Activated naive CD8-positive, alpha-beta T cell treated with anti-CD3 and anti-CD28 coated beads for 36 hours (primary cell): ENCODE measurements around the gene LENG1. TPM values are rescaled to one million over a fixed set of nuclear protein-coding genes. Genes with fewer than 3 reads are reported as not detected.
"Not testable (repeated sequence)": the region's sequence is repeated elsewhere in the genome, so short reads cannot be mapped to it uniquely, and the experiment has no call there.

ENCODE experiments used
- DNase-seq: peaks from one replicate; pipeline ENCODE4 v3.0.0; 2021
- H3K27ac Mint-ChIP-seq: one replicate; pipeline ENCODE4 v1.8.0; 2022; ENCODE audit warnings: mild to moderate bottlenecking, moderate library complexity, mixed read lengths
- H3K27me3 Mint-ChIP-seq: one replicate; pipeline ENCODE4 v1.8.0; 2022; ENCODE audit warnings: mild to moderate bottlenecking, mixed read lengths
- H3K36me3 Mint-ChIP-seq: one replicate; pipeline ENCODE4 v1.8.0; 2021; ENCODE audit warnings: mild to moderate bottlenecking, mixed read lengths
- H3K4me1 Mint-ChIP-seq: one replicate; pipeline ENCODE4 v1.8.0; 2021; ENCODE audit warnings: mixed read lengths
- H3K4me3 Mint-ChIP-seq: one replicate; pipeline ENCODE4 v1.8.0; 2022; ENCODE audit warnings: mild to moderate bottlenecking, moderate library complexity, mixed read lengths
- H3K9me3 Mint-ChIP-seq: one replicate; pipeline ENCODE4 v1.8.0; 2022; ENCODE audit warnings: mixed read lengths
- total RNA-seq, 2 experiments: library from RNA; stranded (reverse); gene quantifications; one replicate each; pipeline ENCODE4 v1.2.3, GENCODE V29; 2021

The LENG1 gene
- total RNA-seq = 1 to 10 TPM; 3.2 to 4.1 TPM

DNA sequence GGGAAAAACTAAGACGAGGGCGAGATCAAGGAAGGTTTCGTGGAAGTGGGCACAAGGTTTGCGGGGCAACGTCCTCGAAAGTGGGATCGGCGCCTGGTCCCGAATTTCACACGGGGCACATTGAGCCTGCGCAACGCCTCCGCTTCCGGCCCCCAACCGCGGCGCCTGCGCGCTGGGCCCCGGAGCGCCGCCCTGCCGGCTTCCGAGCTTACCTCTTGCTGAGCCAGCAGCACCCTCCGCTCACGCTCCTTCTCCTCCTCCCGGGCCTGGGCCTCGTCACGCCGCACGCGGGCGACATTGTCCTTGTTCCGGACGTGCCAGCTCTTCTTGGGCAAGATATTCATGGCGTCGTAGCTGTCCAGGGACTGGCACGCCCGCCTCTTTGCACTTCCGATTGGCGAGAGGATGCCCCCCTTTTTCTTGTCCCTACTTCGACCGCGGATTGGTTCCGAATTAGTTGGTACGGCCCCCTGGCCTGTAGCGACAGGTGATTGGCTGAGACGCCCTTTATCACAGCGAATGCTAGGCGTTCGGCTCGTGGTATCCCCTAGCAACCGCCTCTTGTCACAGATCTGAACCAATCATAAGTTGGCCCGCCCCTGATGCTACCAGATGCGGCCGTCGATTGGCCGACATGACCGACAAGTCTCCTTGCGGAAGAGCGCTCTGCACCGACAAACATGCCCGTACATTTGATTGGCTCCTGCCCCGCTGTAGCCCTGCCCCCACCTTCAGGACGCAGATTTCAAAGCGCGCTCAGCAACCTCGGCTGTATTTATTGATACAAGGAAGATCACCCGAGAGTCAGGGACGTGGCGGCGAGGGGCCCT is at the start of gene LENG1:
LENG1 (minus strand) TSS at position 370 of the 830 bp plus-strand sequence; CDS start at position 344, 26 bp downstream.
- H3K9me3 Mint-ChIP-seq = no peaks in the 10 kb centered on the region
- H3K27ac Mint-ChIP-seq = peak within 1 kb of the TSS; percentile 98
- H3K4me3 Mint-ChIP-seq = peak within 1 kb of the TSS; percentile 98
- peaks cover 40% of the 10 kb centered on the region for H3K4me1 Mint-ChIP-seq
- H3K27me3 Mint-ChIP-seq = peaks cover 17% of the 10 kb centered on the region
- H3K36me3 Mint-ChIP-seq = peaks cover 13% of the 10 kb centered on the region
- peak; percentile 97 for DNase-seq

DNA sequence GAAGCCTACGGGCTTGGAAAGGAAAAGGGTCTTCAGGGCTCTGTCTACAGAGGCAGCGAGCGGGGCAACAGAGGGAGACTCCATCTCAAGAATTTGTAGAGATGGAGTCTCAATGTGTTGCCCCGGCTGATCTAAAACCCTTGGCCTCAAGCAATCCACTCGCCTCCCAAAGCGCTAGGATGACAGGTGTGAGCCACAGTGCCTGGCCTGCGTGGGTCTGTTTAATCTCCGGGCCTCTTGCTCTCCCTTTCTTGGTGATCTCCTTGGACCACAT is 49.2 kb upstream of the LENG1 start:
- Mint-ChIP-seq H3K9me3 (peaks cover 3% of the 10 kb centered on the region), H3K4me1 (peaks cover 71% of the 10 kb centered on the region), H3K4me3 (peak overlapping the region; percentile 41), H3K27ac (peak overlapping the region; percentile 88), H3K36me3 (peaks cover 73% of the 10 kb centered on the region), H3K27me3 (peaks cover 4% of the 10 kb centered on the region)
- peak; percentile 29 for DNase-seq

GRCh38 chr19:54207983-54208783 is 48.7 kb upstream of the LENG1 start:
- Mint-ChIP-seq H3K4me3 (peak overlapping the region; percentile 41), H3K27me3 (peaks cover 4% of the 10 kb centered on the region), H3K36me3 (peaks cover 75% of the 10 kb centered on the region), H3K4me1 (peaks cover 76% of the 10 kb centered on the region), H3K9me3 (peaks cover 3% of the 10 kb centered on the region), H3K27ac (peak overlapping the region; percentile 88)
- peak; percentile 77 for DNase-seq

DNA sequence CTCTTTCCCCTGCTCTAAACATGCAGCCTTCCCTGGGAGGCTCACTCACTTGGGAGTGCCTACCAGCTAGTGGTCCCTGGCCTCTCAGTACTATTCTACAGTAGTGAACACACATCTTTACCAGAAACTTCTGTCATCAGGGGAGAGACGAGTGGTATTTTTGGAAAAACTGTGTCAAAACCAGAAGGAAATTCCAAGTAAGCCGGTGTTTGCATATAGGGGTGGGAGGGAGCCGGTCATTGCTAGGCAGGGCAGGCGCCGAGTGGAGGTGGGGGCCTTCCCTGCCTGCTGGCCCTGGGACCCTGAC is 48.1 kb upstream of the LENG1 start:
- no peak for DNase-seq
- Mint-ChIP-seq H3K9me3 (peaks cover 3% of the 10 kb centered on the region), H3K27me3 (peaks cover 4% of the 10 kb centered on the region), H3K36me3 (peaks cover 75% of the 10 kb centered on the region), H3K4me3 (peak overlapping the region; percentile 41), H3K4me1 (peaks cover 82% of the 10 kb centered on the region), H3K27ac (peak overlapping the region; percentile 88)

GRCh38 chr19:54207193-54207592 is 47.7 kb upstream of the LENG1 start:
- not testable (repeated sequence) for H3K27me3 Mint-ChIP-seq, H3K9me3 Mint-ChIP-seq
- Mint-ChIP-seq H3K4me3 (peak overlapping the region; percentile 41), H3K36me3 (peaks cover 79% of the 10 kb centered on the region), H3K4me1 (peaks cover 86% of the 10 kb centered on the region), H3K27ac (peak overlapping the region; percentile 88)
- DNase-seq = peak; percentile 18

- Mint-ChIP-seq H3K27ac (peak overlapping the region; percentile 88), H3K4me3 (peak overlapping the region; percentile 56), H3K36me3 (peaks cover 80% of the 10 kb centered on the region), H3K27me3 (peaks cover 4% of the 10 kb centered on the region), H3K4me1 (peaks cover 89% of the 10 kb centered on the region), H3K9me3 (peaks cover 3% of the 10 kb centered on the region)
- DNase-seq = no peak
Observed at GRCh38 chr19:54206831-54207177, 47.3 kb upstream of the LENG1 start.

GRCh38 chr19:54206030-54206830 is 46.7 kb upstream of the LENG1 start:
- DNase-seq = no peak
- peaks cover 3% of the 10 kb centered on the region for H3K9me3 Mint-ChIP-seq
- H3K4me1 Mint-ChIP-seq = peaks cover 89% of the 10 kb centered on the region
- peak overlapping the region; percentile 98 for H3K4me3 Mint-ChIP-seq
- peaks cover 85% of the 10 kb centered on the region for H3K36me3 Mint-ChIP-seq
- peak overlapping the region; percentile 88 for H3K27ac Mint-ChIP-seq
- peaks cover 4% of the 10 kb centered on the region for H3K27me3 Mint-ChIP-seq

DNA sequence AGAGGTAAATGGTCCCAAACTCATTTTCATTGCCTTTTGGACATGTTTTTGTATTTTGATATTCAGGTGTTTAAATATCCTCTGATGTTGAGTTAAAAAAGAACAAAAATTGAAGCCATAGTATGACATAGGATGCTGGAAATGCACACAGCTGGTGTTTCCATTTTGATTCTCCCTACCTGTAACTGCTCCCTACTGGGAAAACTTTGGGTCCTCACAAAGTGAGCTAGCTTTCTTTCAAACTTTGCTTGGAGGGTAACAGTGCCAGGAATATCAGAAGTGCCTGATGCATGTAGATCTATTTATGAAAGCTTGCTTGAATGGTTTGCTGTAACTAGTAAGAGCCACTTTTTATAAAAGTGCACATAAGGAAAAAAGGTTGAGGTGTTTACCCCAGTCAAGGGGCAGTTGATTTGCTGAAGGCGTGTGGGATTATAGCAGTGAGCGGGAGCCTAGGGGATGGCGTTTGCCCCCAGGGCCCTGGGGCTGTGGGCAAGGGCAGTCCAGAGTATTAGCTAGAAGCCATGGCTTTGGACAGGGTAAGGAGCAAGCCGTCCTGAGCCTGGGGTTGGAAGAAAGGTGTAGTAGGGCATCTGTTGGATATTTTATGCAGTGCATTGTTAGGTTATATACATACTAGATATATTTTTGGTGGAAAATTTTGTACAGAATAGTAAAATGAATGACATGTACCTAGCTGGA is 45.4 kb upstream of the LENG1 start:
- Mint-ChIP-seq H3K4me1 (peaks cover 83% of the 10 kb centered on the region), H3K9me3 (no peaks in the 10 kb centered on the region), H3K4me3 (peak overlapping the region; percentile 98), H3K27ac (peak overlapping the region; percentile 99), H3K36me3 (peaks cover 80% of the 10 kb centered on the region), H3K27me3 (peaks cover 8% of the 10 kb centered on the region)
- DNase-seq = no peak

DNA sequence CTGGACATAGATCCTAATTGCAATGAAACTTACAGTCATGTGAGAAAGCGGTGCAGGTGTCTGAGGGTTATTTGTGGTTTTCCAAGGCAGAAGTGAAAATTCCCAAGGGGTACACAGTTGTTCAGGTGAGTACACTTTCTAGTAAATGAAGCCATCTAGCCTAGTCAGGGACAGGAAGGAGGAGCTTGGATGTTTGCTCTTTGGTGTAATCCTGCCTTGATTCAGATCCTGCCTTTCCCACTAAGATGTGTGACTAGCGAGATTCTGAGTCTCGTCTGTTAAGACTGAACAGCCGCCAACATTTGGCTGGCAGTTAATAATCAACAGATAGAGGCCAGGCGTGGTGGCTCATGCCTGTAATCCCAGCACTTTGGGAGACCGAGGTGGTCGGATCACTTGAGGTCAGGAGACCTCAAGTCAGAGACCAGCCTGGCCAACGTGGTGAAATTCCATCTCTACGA is 43.7 kb upstream of the LENG1 start:
- peaks cover 4% of the 10 kb centered on the region for H3K27me3 Mint-ChIP-seq
- peaks cover 71% of the 10 kb centered on the region for H3K36me3 Mint-ChIP-seq
- H3K4me1 Mint-ChIP-seq = peaks cover 71% of the 10 kb centered on the region
- no peaks in the 10 kb centered on the region for H3K9me3 Mint-ChIP-seq
- peak overlapping the region; percentile 98 for H3K4me3 Mint-ChIP-seq
- peak overlapping the region; percentile 99 for H3K27ac Mint-ChIP-seq
- DNase-seq = no peak

DNA sequence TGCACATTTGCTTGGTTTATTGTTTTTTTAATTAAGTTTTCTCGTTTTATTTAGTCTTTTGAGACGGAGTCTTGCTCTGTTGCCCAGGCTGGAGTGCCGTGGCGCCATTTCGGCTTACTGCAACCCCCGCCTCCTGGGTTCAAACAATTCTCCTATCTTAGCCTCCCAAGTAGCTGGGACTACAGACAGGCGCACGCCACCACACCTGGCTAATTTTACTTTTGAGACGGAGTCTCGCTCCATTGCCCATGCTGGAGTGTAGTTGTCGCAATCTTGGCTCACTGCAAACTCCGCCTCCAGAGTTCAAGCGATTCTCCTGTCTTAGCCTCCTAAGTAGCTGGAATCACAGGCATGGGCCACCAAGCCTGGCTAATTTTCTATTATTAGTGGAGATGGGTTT is 42.5 kb upstream of the LENG1 start:
- Mint-ChIP-seq H3K36me3 (peaks cover 59% of the 10 kb centered on the region), H3K9me3 (no peaks in the 10 kb centered on the region), H3K4me3 (peak overlapping the region; percentile 98), H3K4me1 (peaks cover 59% of the 10 kb centered on the region), H3K27ac (peak overlapping the region; percentile 99), H3K27me3 (peaks cover 4% of the 10 kb centered on the region)
- DNase-seq = no peak

GRCh38 chr19:54201172-54201701 is 41.7 kb upstream of the LENG1 start:
- Mint-ChIP-seq H3K9me3 (no peaks in the 10 kb centered on the region), H3K4me1 (peaks cover 51% of the 10 kb centered on the region), H3K4me3 (peak overlapping the region; percentile 98), H3K27me3 (peaks cover 4% of the 10 kb centered on the region), H3K36me3 (peaks cover 52% of the 10 kb centered on the region), H3K27ac (peak overlapping the region; percentile 99)
- no peak for DNase-seq

- Mint-ChIP-seq H3K4me3 (peak overlapping the region; percentile 98), H3K27ac (peak overlapping the region; percentile 84), H3K9me3 (no peaks in the 10 kb centered on the region), H3K4me1 (peaks cover 35% of the 10 kb centered on the region), H3K27me3 (peaks cover 4% of the 10 kb centered on the region), H3K36me3 (peaks cover 44% of the 10 kb centered on the region)
- no peak for DNase-seq
Observed at GRCh38 chr19:54199401-54199800, 39.9 kb upstream of the LENG1 start.

- Mint-ChIP-seq H3K27ac (no peak overlapping the region), H3K4me1 (peaks cover 24% of the 10 kb centered on the region), H3K9me3 (no peaks in the 10 kb centered on the region), H3K4me3 (no peak overlapping the region), H3K27me3 (peaks cover 4% of the 10 kb centered on the region), H3K36me3 (peaks cover 33% of the 10 kb centered on the region)
- no peak for DNase-seq
Observed at GRCh38 chr19:54197121-54197520, 37.6 kb upstream of the LENG1 start.

- no peak for DNase-seq
- Mint-ChIP-seq H3K27me3 (peaks cover 4% of the 10 kb centered on the region), H3K27ac (no peak overlapping the region), H3K4me1 (peaks cover 22% of the 10 kb centered on the region), H3K9me3 (no peaks in the 10 kb centered on the region), H3K36me3 (peaks cover 28% of the 10 kb centered on the region), H3K4me3 (no peak overlapping the region)
Observed at GRCh38 chr19:54196536-54196935, 37.0 kb upstream of the LENG1 start.
